GM23338 (cell line): ENCODE results near the gene MAP2K5. TPM values are rescaled to one million over a fixed set of nuclear protein-coding genes. Genes with fewer than 3 reads are reported as not detected.

ENCODE experiments used
- ATAC-seq: fragments of 200-7000 bp; cut with Tn5 transposase; 3 replicates; pipeline ENCODE4 v1.9.1; 2020
- DNase-seq: peaks from one replicate; pipeline ENCODE4 v3.0.0-alpha.2; 2015; ENCODE audit warnings: low spot score
- H2AFZ ChIP-seq: fragments of 200-600 bp; sonication (generic); 2 replicates; pipeline ENCODE4 v1.8.0; 2016; ENCODE audit warnings: antibody characterized with exemption, mild to moderate bottlenecking, moderate library complexity
- H3F3A ChIP-seq: fragments of 200-600 bp; sonication (generic); replicated peaks from 2 replicates; pipeline ENCODE4 v1.8.0; 2017; ENCODE audit warnings: antibody characterized with exemption, mixed run types, low read depth
- H3K27ac ChIP-seq: fragments of 200-600 bp; sonication (generic); 2 replicates; pipeline ENCODE4 v1.6.1; 2016; ENCODE audit warnings: low read depth
- H3K27me3 ChIP-seq: fragments of 200-600 bp; sonication (generic); 2 replicates; pipeline ENCODE4 v1.8.0; 2016; ENCODE audit warnings: mild to moderate bottlenecking, mixed run types, moderate library complexity; ENCODE audit not compliant: insufficient read depth
- H3K36me3 ChIP-seq: fragments of 200-600 bp; sonication (generic); 2 replicates; pipeline ENCODE4 v1.8.0; 2016; ENCODE audit warnings: mild to moderate bottlenecking; ENCODE audit not compliant: insufficient read depth
- H3K4me1 ChIP-seq: fragments of 200-600 bp; sonication (generic); 2 replicates; pipeline ENCODE4 v1.8.0; 2016; ENCODE audit warnings: mild to moderate bottlenecking, moderate library complexity; ENCODE audit not compliant: insufficient read depth
- H3K4me2 ChIP-seq: fragments of 200-600 bp; sonication (generic); 2 replicates; pipeline ENCODE4 v1.7.1; 2017; ENCODE audit warnings: mixed run types
- H3K4me3 ChIP-seq: fragments of 200-600 bp; sonication (generic); 2 replicates; pipeline ENCODE4 v1.6.1; 2016; ENCODE audit warnings: mixed run types
- H3K79me2 ChIP-seq: fragments of 200-600 bp; sonication (generic); replicated peaks from 2 replicates; pipeline ENCODE4 v1.8.0; 2017; ENCODE audit warnings: mild to moderate bottlenecking; ENCODE audit not compliant: insufficient read depth
- H3K9me2 ChIP-seq: fragments of 200-600 bp; sonication (generic); 2 replicates; pipeline ENCODE4 v1.8.0; 2017; ENCODE audit not compliant: insufficient read depth
- H4K20me1 ChIP-seq: fragments of 200-600 bp; sonication (generic); replicated peaks from 2 replicates; pipeline ENCODE4 v1.8.0; 2017; ENCODE audit warnings: mild to moderate bottlenecking; ENCODE audit not compliant: insufficient read depth
- H3K27ac Mint-ChIP-seq: 2 replicates; pipeline ENCODE4 v1.8.0; 2020; ENCODE audit warnings: inconsistent platforms, mild to moderate bottlenecking, moderate library complexity, mixed read lengths
- H3K27me3 Mint-ChIP-seq: 3 replicates; pipeline ENCODE4 v1.8.0; 2022; ENCODE audit warnings: low read depth, mild to moderate bottlenecking, moderate library complexity, mixed read lengths, inconsistent platforms; ENCODE audit not compliant: insufficient read depth, poor library complexity
- H3K36me3 Mint-ChIP-seq: 3 replicates; pipeline ENCODE4 v1.8.0; 2021; ENCODE audit warnings: low read depth, mild to moderate bottlenecking, inconsistent platforms, moderate library complexity, mixed read lengths
- H3K4me1 Mint-ChIP-seq: 3 replicates; pipeline ENCODE4 v1.8.0; 2020; ENCODE audit warnings: mild to moderate bottlenecking, inconsistent platforms, mixed read lengths
- H3K4me3 Mint-ChIP-seq: 3 replicates; pipeline ENCODE4 v1.8.0; 2021; ENCODE audit warnings: moderate library complexity, mild to moderate bottlenecking, inconsistent platforms, mixed read lengths
- H3K9me3 Mint-ChIP-seq: 3 replicates; pipeline ENCODE4 v1.8.0; 2020; ENCODE audit warnings: moderate library complexity, mild to moderate bottlenecking, inconsistent platforms, mixed read lengths
- CREB1 ChIP-seq: fragments of 250-450 bp; sonication (Bioruptor Pico); IDR thresholded peaks from 2 replicates; pipeline ENCODE4 v1.5.0; 2020; ENCODE audit warnings: low read depth, mild to moderate bottlenecking, moderate library complexity
- CTCF ChIP-seq, 2 experiments: fragments of 200-600 bp in 1 of 2; sonication (generic) in 1 of 2; conservative IDR thresholded peaks; 2 replicates each; pipeline versions ENCODE4 v1.5.1 to v1.6.1; 2016 to 2017; ENCODE audit warnings: antibody characterized with exemption in 2 of 2, low read depth in 2 of 2, mild to moderate bottlenecking in 2 of 2, moderate library complexity in 1 of 2
- ETS1 ChIP-seq: IDR thresholded peaks from 2 replicates; pipeline ENCODE4 v1.6.1; 2016; ENCODE audit warnings: antibody characterized with exemption
- EZH2 ChIP-seq: fragments of 200-600 bp; sonication (generic); IDR thresholded peaks from one replicate; pipeline ENCODE4 v1.8.0; 2017; ENCODE audit warnings: antibody characterized with exemption, mild to moderate bottlenecking, low read depth; ENCODE audit not compliant: unreplicated experiment
- EZH2phosphoT487 ChIP-seq: fragments of 200-600 bp; sonication (generic); IDR thresholded peaks from one replicate; pipeline ENCODE4 v1.8.1; 2018; ENCODE audit warnings: antibody characterized with exemption; ENCODE audit not compliant: unreplicated experiment
- ZNF114 ChIP-seq: fragments of 250-450 bp; sonication (Bioruptor Pico); IDR thresholded peaks from 2 replicates; pipeline ENCODE4 v1.5.0; 2020; ENCODE audit warnings: mild to moderate bottlenecking, moderate library complexity
- polyA plus RNA-seq: library from polyadenylated mRNA; unstranded; fragments of >200 nt; fragmentation: Nextera tagmentation; extraction: Ambion mirVana; gene quantifications from 2 replicates; pipeline ENCODE4 v1.2.1, GENCODE V29; 2016
- total RNA-seq: library from RNA; depleted of rRNA; stranded (reverse); fragments of >200 nt; shearing (Covaris generic); gene quantifications from 2 replicates; pipeline ENCODE4 v1.2.3, GENCODE V29; 2014

MAP2K5 gene
- total and polyA plus RNA-seq, 2 experiments from 2014 or later = 6.5 to 13.6 TPM

- Mint-ChIP-seq H3K27ac (no peak overlapping the region), H3K9me3 (peaks cover 16% of the 10 kb centered on the region), H3K4me3 (peak overlapping the region; percentile 43), H3K36me3 (peaks cover 17% of the 10 kb centered on the region; the same call in 2 of the 3 replicates), H3K4me1 (peaks cover 35% of the 10 kb centered on the region), H3K27me3 (peaks cover 77% of the 10 kb centered on the region)
- peak overlapping the region; percentile 75 for H3K4me2 ChIP-seq
- peaks cover 3% of the 10 kb centered on the region for H3K9me2 ChIP-seq
- ATAC-seq = peak; percentile 17
- peak overlapping the region; percentile 53 for H3K4me3 ChIP-seq
- no peaks in the 10 kb centered on the region for H3K36me3 ChIP-seq
- no peak overlapping the region for H2AFZ ChIP-seq
- H3K27me3 ChIP-seq = peaks cover 86% of the 10 kb centered on the region
- DNase-seq = peak; percentile 45
- H3F3A ChIP-seq = peaks cover 6% of the 10 kb centered on the region
- TF ChIP-seq EZH2 (no peak), ZNF114 (CRISPR knock-in tag) (no peak), ETS1 (no peak), CTCF (conservative IDR thresholded peaks at IDR 0.05; ENCODE audit: low read depth in 2 of 2) (no peak)
- peaks cover 45% of the 10 kb centered on the region for H3K4me1 ChIP-seq
- H4K20me1 ChIP-seq = peaks cover 7% of the 10 kb centered on the region
- no peaks in the 10 kb centered on the region for H3K79me2 ChIP-seq
- H3K27ac ChIP-seq = no peak overlapping the region
Measured at GRCh38 chr15:67819636-67820035, 277.1 kb downstream of the MAP2K5 start.

- H3K9me3 Mint-ChIP-seq = peaks cover 16% of the 10 kb centered on the region
- H3K27me3 Mint-ChIP-seq = peaks cover 83% of the 10 kb centered on the region
- H3K4me1 Mint-ChIP-seq = peaks cover 37% of the 10 kb centered on the region
- H3F3A ChIP-seq = peaks cover 10% of the 10 kb centered on the region
- no peak overlapping the region for H2AFZ ChIP-seq
- H3K27ac ChIP-seq = no peak overlapping the region
- TF ChIP-seq EZH2phosphoT487 (peak; percentile 55), CTCF (conservative IDR thresholded peaks at IDR 0.05; ENCODE audit: low read depth in 2 of 2) (no peak), CREB1 (CRISPR knock-in tag) (no peak), EZH2 (peak; percentile 90)
- no peak overlapping the region for H3K27ac Mint-ChIP-seq
- ATAC-seq (peak; percentile 11), DNase-seq (peak; percentile 46)
- peaks cover 7% of the 10 kb centered on the region for H4K20me1 ChIP-seq
- no peaks in the 10 kb centered on the region for H3K36me3 ChIP-seq
- peak overlapping the region; percentile 53 for H3K4me3 ChIP-seq
- H3K27me3 ChIP-seq = peaks cover 93% of the 10 kb centered on the region
- peak overlapping the region; percentile 67 for H3K4me3 Mint-ChIP-seq
- H3K79me2 ChIP-seq = no peaks in the 10 kb centered on the region
- H3K36me3 Mint-ChIP-seq = peaks cover 17% of the 10 kb centered on the region; the same call in 2 of the 3 replicates
- peak overlapping the region; percentile 75 for H3K4me2 ChIP-seq
- H3K9me2 ChIP-seq = peaks cover 3% of the 10 kb centered on the region
- H3K4me1 ChIP-seq = peaks cover 49% of the 10 kb centered on the region
Measured at GRCh38 chr15:67820122-67820991, 277.9 kb downstream of the MAP2K5 start.
